BLaER1 (cell line): ENCODE data around the gene THAP4.
"Not testable (repeated sequence)": the region's sequence is repeated elsewhere in the genome, so short reads cannot be mapped to it uniquely, and the experiment has no call there.

ENCODE experiments used
- H3K27ac ChIP-seq: shearing (Covaris generic); formaldehyde crosslinking; 2 replicates; pipeline ENCODE4 v1.8.1; 2022
- H3K27me3 ChIP-seq: shearing (Covaris generic); formaldehyde crosslinking; 2 replicates; pipeline ENCODE4 v1.8.1; 2022
- H3K36me3 ChIP-seq: shearing (Covaris generic); formaldehyde crosslinking; 2 replicates; pipeline ENCODE4 v1.8.1; 2022
- H3K4me1 ChIP-seq: shearing (Covaris generic); formaldehyde crosslinking; 2 replicates; pipeline ENCODE4 v1.8.1; 2022
- H3K4me2 ChIP-seq: shearing (Covaris generic); formaldehyde crosslinking; 2 replicates; pipeline ENCODE4 v1.8.1; 2022
- H3K4me3 ChIP-seq: shearing (Covaris generic); formaldehyde crosslinking; 2 replicates; pipeline ENCODE4 v1.8.1; 2022
- H3K9ac ChIP-seq: shearing (Covaris generic); formaldehyde crosslinking; 2 replicates; pipeline ENCODE4 v1.8.1; 2022
- H3K9me3 ChIP-seq: shearing (Covaris generic); formaldehyde crosslinking; 2 replicates; pipeline ENCODE4 v1.8.1; 2022
- H4K20me1 ChIP-seq: shearing (Covaris generic); formaldehyde crosslinking; 2 replicates; pipeline ENCODE4 v1.8.1; 2022
- Cebpa-rat ChIP-seq: shearing (Covaris generic); IDR thresholded peaks from 2 replicates; pipeline ENCODE4 v1.8.1; 2022

THAP4 gene

GRCh38 chr2:241602720-241603119, 34.2 kb downstream of the THAP4 start:
- no peak overlapping the region for H3K27ac ChIP-seq
- H3K4me3 ChIP-seq = no peak overlapping the region
- peaks cover 7% of the 10 kb centered on the region; the same call in 1 of the 2 replicates for H3K4me1 ChIP-seq
- H3K9me3 ChIP-seq = no peaks in the 10 kb centered on the region
- peaks cover 22% of the 10 kb centered on the region for H4K20me1 ChIP-seq
- peaks cover 97% of the 10 kb centered on the region for H3K36me3 ChIP-seq
- H3K4me2 ChIP-seq = no peak overlapping the region
- TF ChIP-seq Cebpa-rat = no peak
- H3K27me3 ChIP-seq = no peaks in the 10 kb centered on the region
- no peak overlapping the region for H3K9ac ChIP-seq

GRCh38 chr2:241601841-241602240, 35.1 kb downstream of the THAP4 start:
- no peak overlapping the region for H3K27ac ChIP-seq
- no peak overlapping the region for H3K4me2 ChIP-seq
- peaks cover 15% of the 10 kb centered on the region for H4K20me1 ChIP-seq
- no peaks in the 10 kb centered on the region for H3K9me3 ChIP-seq
- H3K9ac ChIP-seq = no peak overlapping the region
- no peak for TF ChIP-seq Cebpa-rat
- H3K4me1 ChIP-seq = peaks cover 7% of the 10 kb centered on the region; the same call in 1 of the 2 replicates
- no peaks in the 10 kb centered on the region for H3K27me3 ChIP-seq
- H3K4me3 ChIP-seq = no peak overlapping the region
- H3K36me3 ChIP-seq = peaks cover 97% of the 10 kb centered on the region

- H3K36me3 ChIP-seq = peaks cover 97% of the 10 kb centered on the region
Observed at GRCh38 chr2:241599615-241600014, 37.3 kb downstream of the THAP4 start.

GRCh38 chr2:241598487-241598886, 38.5 kb downstream of the THAP4 start:
- no peaks in the 10 kb centered on the region for H3K9me3 ChIP-seq
- no peak overlapping the region for H3K9ac ChIP-seq
- H3K4me1 ChIP-seq = peaks cover 12% of the 10 kb centered on the region
- TF ChIP-seq Cebpa-rat = no peak
- H4K20me1 ChIP-seq = peaks cover 8% of the 10 kb centered on the region
- H3K4me2 ChIP-seq = 0 out of 2 replicates have a peak overlapping the region, but pooled peaks have one; percentile 3
- H3K27me3 ChIP-seq = no peaks in the 10 kb centered on the region
- H3K27ac ChIP-seq = no peak overlapping the region
- no peak overlapping the region for H3K4me3 ChIP-seq
- H3K36me3 ChIP-seq = peaks cover 97% of the 10 kb centered on the region

More at GRCh38 chr2:241599615-241600014, 37.3 kb downstream of the THAP4 start:
- H3K4me1 ChIP-seq = peaks cover 12% of the 10 kb centered on the region
- peaks cover 7% of the 10 kb centered on the region for H4K20me1 ChIP-seq
- H3K9me3 ChIP-seq = no peaks in the 10 kb centered on the region
- no peak overlapping the region for H3K4me3 ChIP-seq
- H3K9ac ChIP-seq = no peak overlapping the region
- no peak overlapping the region for H3K27ac ChIP-seq
- H3K4me2 ChIP-seq = no peak overlapping the region
- TF ChIP-seq Cebpa-rat = no peak
- no peaks in the 10 kb centered on the region for H3K27me3 ChIP-seq

GRCh38 chr2:241598061-241598460, 38.9 kb downstream of the THAP4 start:
- H3K4me1 ChIP-seq = peaks cover 12% of the 10 kb centered on the region
- no peak overlapping the region for H3K4me3 ChIP-seq
- no peak overlapping the region for H3K9ac ChIP-seq
- H3K9me3 ChIP-seq = no peaks in the 10 kb centered on the region
- no peak overlapping the region for H3K27ac ChIP-seq
- H4K20me1 ChIP-seq = peaks cover 13% of the 10 kb centered on the region
- H3K27me3 ChIP-seq = no peaks in the 10 kb centered on the region
- H3K36me3 ChIP-seq = peaks cover 97% of the 10 kb centered on the region
- 0 out of 2 replicates have a peak overlapping the region, but pooled peaks have one; percentile 3 for H3K4me2 ChIP-seq
- no peak for TF ChIP-seq Cebpa-rat

- peaks cover 12% of the 10 kb centered on the region for H3K4me1 ChIP-seq
- no peak overlapping the region for H3K27ac ChIP-seq
- no peak overlapping the region for H3K4me3 ChIP-seq
- no peak overlapping the region for H3K4me2 ChIP-seq
- H3K27me3 ChIP-seq = no peaks in the 10 kb centered on the region
- no peak overlapping the region for H3K9ac ChIP-seq
- peaks cover 97% of the 10 kb centered on the region for H3K36me3 ChIP-seq
- peaks cover 18% of the 10 kb centered on the region for H4K20me1 ChIP-seq
- no peaks in the 10 kb centered on the region for H3K9me3 ChIP-seq
- no peak for TF ChIP-seq Cebpa-rat
Observed at GRCh38 chr2:241597561-241597960, 39.4 kb downstream of the THAP4 start.

- no peaks in the 10 kb centered on the region for H3K9me3 ChIP-seq
- TF ChIP-seq Cebpa-rat = no peak
- no peak overlapping the region for H3K4me3 ChIP-seq
- H3K27ac ChIP-seq = no peak overlapping the region; the same call in 1 of the 2 replicates
- H3K4me1 ChIP-seq = peaks cover 12% of the 10 kb centered on the region
- peaks cover 97% of the 10 kb centered on the region for H3K36me3 ChIP-seq
- no peak overlapping the region for H3K9ac ChIP-seq
- H3K27me3 ChIP-seq = no peaks in the 10 kb centered on the region
- peak overlapping the region; percentile 15; the same call in 1 of the 2 replicates for H3K4me2 ChIP-seq
- peaks cover 26% of the 10 kb centered on the region for H4K20me1 ChIP-seq
Observed at GRCh38 chr2:241595600-241596140, 41.3 kb downstream of the THAP4 start.

GRCh38 chr2:241593271-241593670, 43.7 kb downstream of the THAP4 start:
- H3K27ac ChIP-seq = no peak overlapping the region
- no peak overlapping the region for H3K9ac ChIP-seq
- H3K4me2 ChIP-seq = no peak overlapping the region
- H3K9me3 ChIP-seq = peaks cover 16% of the 10 kb centered on the region
- TF ChIP-seq Cebpa-rat = no peak
- peaks cover 97% of the 10 kb centered on the region for H3K36me3 ChIP-seq
- no peaks in the 10 kb centered on the region for H3K27me3 ChIP-seq
- H4K20me1 ChIP-seq = peaks cover 22% of the 10 kb centered on the region
- no peak overlapping the region for H3K4me3 ChIP-seq
- H3K4me1 ChIP-seq = peaks cover 9% of the 10 kb centered on the region

- TF ChIP-seq Cebpa-rat = no peak
- H3K9ac ChIP-seq = no peak overlapping the region
- peaks cover 98% of the 10 kb centered on the region for H3K36me3 ChIP-seq
- no peak overlapping the region for H3K27ac ChIP-seq
- peaks cover 24% of the 10 kb centered on the region for H3K9me3 ChIP-seq
- H3K4me3 ChIP-seq = no peak overlapping the region
- peaks cover 20% of the 10 kb centered on the region for H4K20me1 ChIP-seq
- no peak overlapping the region for H3K4me2 ChIP-seq
- peaks cover 6% of the 10 kb centered on the region for H3K4me1 ChIP-seq
- H3K27me3 ChIP-seq = no peaks in the 10 kb centered on the region
Observed at GRCh38 chr2:241592126-241592845, 44.7 kb downstream of the THAP4 start.

- H3K27ac ChIP-seq, H3K9ac ChIP-seq, H3K4me3 ChIP-seq, H3K4me2 ChIP-seq, H3K27me3 ChIP-seq, H3K4me1 ChIP-seq: not testable (repeated sequence)
- Histone ChIP-seq H3K36me3 (peaks cover 98% of the 10 kb centered on the region), H3K9me3 (peaks cover 39% of the 10 kb centered on the region), H4K20me1 (peaks cover 20% of the 10 kb centered on the region)
Observed at GRCh38 chr2:241590496-241591455, 46.2 kb downstream of the THAP4 start.

- peaks cover 48% of the 10 kb centered on the region for H3K9me3 ChIP-seq
- H4K20me1 ChIP-seq = peaks cover 20% of the 10 kb centered on the region
- H3K27ac ChIP-seq, H3K9ac ChIP-seq, H3K4me1 ChIP-seq, H3K27me3 ChIP-seq, H3K4me3 ChIP-seq, H3K4me2 ChIP-seq: not testable (repeated sequence)
- H3K36me3 ChIP-seq = peaks cover 98% of the 10 kb centered on the region
Observed at GRCh38 chr2:241589863-241590262, 47.1 kb downstream of the THAP4 start.
